K562 (cell line): Measurements from ENCODE around the gene ANTXRL. TPM values are rescaled to one million over a fixed set of nuclear protein-coding genes. Genes with fewer than 3 reads are reported as not detected.

Experiments
- BRCA1 ChIP-seq, 2 experiments: fragments of 450-650 bp in 1 of 2; sonication (generic) in 1 of 2; formaldehyde crosslinking in 1 of 2; IDR thresholded peaks; 2 replicates each; pipeline versions ENCODE4 v1.5.0 to v1.6.1; 2017 to 2020; ENCODE audit warnings: mild to moderate bottlenecking in 1 of 2, missing genetic modification reagents in 1 of 2
- HDGF ChIP-seq: fragments of 450-650 bp; IDR thresholded peaks from 2 replicates; pipeline ENCODE4 v1.6.1; 2016
- HMG20B ChIP-seq: fragments of 250-450 bp; sonication (Bioruptor Pico); IDR thresholded peaks from 2 replicates; pipeline ENCODE4 v1.5.0; 2021; ENCODE audit warnings: mild to moderate bottlenecking
- KDM2B ChIP-seq: fragments of 250-450 bp; sonication (Bioruptor Pico); IDR thresholded peaks from 2 replicates; pipeline ENCODE4 v1.8.0; 2021; ENCODE audit warnings: mild to moderate bottlenecking, moderate library complexity
- TOE1 ChIP-seq, 2 experiments: fragments of 450-650 bp in 1 of 2; sonication (generic) in 1 of 2; formaldehyde crosslinking in 1 of 2; IDR thresholded peaks; 2 replicates each; pipeline versions ENCODE4 v1.7.1 to v1.8.0; 2016 to 2022; ENCODE audit warnings: borderline replicate concordance in 2 of 2, mild to moderate bottlenecking in 2 of 2, antibody characterized with exemption in 1 of 2, inconsistent platforms in 1 of 2, low read depth in 1 of 2, missing genetic modification reagents in 1 of 2, moderate library complexity in 1 of 2
- ZBTB17 ChIP-seq: fragments of 450-650 bp; formaldehyde crosslinking; IDR thresholded peaks from 2 replicates; pipeline ENCODE4 v1.4.0; 2020; ENCODE audit warnings: mild to moderate bottlenecking
- ZNF224 ChIP-seq: sonication (generic); formaldehyde crosslinking; IDR thresholded peaks from 2 replicates; pipeline ENCODE4 v1.8.0; 2022; ENCODE audit warnings: mild to moderate bottlenecking, missing genetic modification reagents
- polyA plus RNA-seq, 8 experiments: library from polyadenylated mRNA; depleted of rRNA in 4 of 8; stranded (reverse) in 5 of 8; unstranded in 3 of 8; fragments of >200 nt; fragmentation: Nextera tagmentation in 2 of 8; fragmentation: Illumina TruSeq in 1 of 8; extraction: Ambion mirVana in 2 of 8; extraction: Trizol in 1 of 8; gene quantifications; 2 replicates each; pipeline versions ENCODE4 v1.2.1 to v1.2.3, GENCODE V29; 2011 to 2014; ENCODE audit warnings: inconsistent platforms in 1 of 8, missing spikeins in 1 of 8
- total RNA-seq, 7 experiments: library from RNA; depleted of rRNA in 6 of 7; stranded (reverse); fragments of >200 nt in 6 of 7; fragmentation: Illumina TruSeq in 2 of 7; extraction: Trizol in 2 of 7; gene quantifications; 2 replicates each; pipeline versions ENCODE4 v1.2.1 to v1.2.3, GENCODE V29; 2011 to 2021; ENCODE audit warnings: low replicate concordance in 1 of 7
- TF ChIP-seq, protein P1 (sequence below), 2 experiments: fragments of 450-650 bp in 1 of 2; sonication (generic) in 1 of 2; formaldehyde crosslinking in 1 of 2; IDR thresholded peaks; 2 replicates each; pipeline versions ENCODE4 v1.7.1 to v1.9.0; 2016 to 2022; ENCODE audit warnings: inconsistent platforms in 1 of 2, mild to moderate bottlenecking in 1 of 2, missing genetic modification reagents in 1 of 2
- TF ChIP-seq, protein P2 (sequence below), 2 experiments: fragments of 200-800 bp in 1 of 2; sonication (Bioruptor generic) in 1 of 2; sonication (generic) in 1 of 2; formaldehyde crosslinking in 1 of 2; IDR thresholded peaks in 1 of 2; conservative IDR thresholded peaks in 1 of 2; 2 replicates each; pipeline versions ENCODE4 v1.5.0 to v1.6.1; 2016 to 2020; ENCODE audit warnings: missing compliant biosample characterization in 1 of 2, missing genetic modification characterization in 1 of 2, missing genetic modification reagents in 1 of 2
- TF ChIP-seq, protein P3 (sequence below): IDR thresholded peaks from 2 replicates; pipeline ENCODE4 v1.6.1; 2016; ENCODE audit warnings: missing genetic modification characterization, missing compliant biosample characterization
- TF ChIP-seq, protein P4 (sequence below): sonication (generic); formaldehyde crosslinking; IDR thresholded peaks from 2 replicates; pipeline ENCODE4 v1.8.0; 2022; ENCODE audit warnings: mild to moderate bottlenecking, missing genetic modification reagents

ANTXRL gene
- total and polyA plus RNA-seq, 9 of the 15 experiments (the other 6 are each of a cell fraction or from before 2014, with no cell fraction given): not detected

DNA sequence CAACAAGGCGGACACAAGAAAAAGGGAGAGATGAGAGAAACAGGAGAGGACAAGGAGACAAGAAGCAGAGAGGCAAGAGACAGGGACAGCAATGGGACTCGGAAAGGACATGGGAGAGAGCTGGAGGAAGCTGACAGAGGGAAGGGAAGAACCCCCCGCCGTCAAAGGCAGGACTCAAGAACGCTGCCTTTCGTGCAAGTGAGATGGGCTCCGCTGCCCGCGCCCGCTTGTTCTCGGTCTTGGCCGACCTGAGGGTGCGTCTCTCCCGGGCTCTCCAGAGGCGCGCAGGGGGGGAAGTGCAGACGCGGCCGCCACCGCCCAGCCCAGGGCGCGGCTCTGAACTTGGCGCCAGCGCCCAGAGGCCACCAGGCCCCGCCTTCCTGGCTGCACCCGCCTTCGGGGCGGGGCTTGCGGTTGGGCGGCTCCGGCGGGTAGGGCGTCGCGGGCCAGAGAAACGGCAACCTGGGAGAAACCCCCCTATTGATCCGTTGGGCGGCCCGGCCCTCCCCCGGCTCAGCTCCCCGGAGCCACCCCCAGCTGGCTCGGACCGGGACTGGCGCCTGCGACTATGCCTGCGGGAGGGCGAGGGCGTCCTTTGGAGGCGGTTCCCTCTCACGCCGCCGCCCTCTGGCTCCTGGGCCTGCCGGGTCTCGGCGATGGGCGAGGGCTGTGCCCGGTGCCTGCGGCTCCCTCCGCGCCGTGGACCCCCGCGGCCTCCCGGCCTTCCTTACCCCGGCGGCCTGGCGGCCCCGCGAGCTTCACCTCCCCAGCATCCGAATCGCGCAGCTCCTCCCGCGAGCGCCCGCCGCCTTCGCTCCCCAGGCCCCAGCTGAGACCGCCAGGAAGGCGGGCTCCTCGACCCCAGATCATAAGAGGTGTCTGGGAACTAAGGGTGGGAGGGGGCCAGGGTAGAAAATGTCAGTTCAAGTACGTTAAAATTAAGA is 2.2 kb upstream of the ANTXRL start (continued):
- TF ChIP-seq, protein P1, sequence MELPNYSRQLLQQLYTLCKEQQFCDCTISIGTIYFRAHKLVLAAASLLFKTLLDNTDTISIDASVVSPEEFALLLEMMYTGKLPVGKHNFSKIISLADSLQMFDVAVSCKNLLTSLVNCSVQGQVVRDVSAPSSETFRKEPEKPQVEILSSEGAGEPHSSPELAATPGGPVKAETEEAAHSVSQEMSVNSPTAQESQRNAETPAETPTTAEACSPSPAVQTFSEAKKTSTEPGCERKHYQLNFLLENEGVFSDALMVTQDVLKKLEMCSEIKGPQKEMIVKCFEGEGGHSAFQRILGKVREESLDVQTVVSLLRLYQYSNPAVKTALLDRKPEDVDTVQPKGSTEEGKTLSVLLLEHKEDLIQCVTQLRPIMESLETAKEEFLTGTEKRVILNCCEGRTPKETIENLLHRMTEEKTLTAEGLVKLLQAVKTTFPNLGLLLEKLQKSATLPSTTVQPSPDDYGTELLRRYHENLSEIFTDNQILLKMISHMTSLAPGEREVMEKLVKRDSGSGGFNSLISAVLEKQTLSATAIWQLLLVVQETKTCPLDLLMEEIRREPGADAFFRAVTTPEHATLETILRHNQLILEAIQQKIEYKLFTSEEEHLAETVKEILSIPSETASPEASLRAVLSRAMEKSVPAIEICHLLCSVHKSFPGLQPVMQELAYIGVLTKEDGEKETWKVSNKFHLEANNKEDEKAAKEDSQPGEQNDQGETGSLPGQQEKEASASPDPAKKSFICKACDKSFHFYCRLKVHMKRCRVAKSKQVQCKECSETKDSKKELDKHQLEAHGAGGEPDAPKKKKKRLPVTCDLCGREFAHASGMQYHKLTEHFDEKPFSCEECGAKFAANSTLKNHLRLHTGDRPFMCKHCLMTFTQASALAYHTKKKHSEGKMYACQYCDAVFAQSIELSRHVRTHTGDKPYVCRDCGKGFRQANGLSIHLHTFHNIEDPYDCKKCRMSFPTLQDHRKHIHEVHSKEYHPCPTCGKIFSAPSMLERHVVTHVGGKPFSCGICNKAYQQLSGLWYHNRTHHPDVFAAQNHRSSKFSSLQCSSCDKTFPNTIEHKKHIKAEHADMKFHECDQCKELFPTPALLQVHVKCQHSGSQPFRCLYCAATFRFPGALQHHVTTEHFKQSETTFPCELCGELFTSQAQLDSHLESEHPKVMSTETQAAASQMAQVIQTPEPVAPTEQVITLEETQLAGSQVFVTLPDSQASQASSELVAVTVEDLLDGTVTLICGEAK (IDR thresholded peaks at IDR 0.05): 0 out of 2 replicates have a peak, but pooled peaks have one; percentile 40
- TF ChIP-seq, protein P1 (CRISPR knock-in tag; IDR thresholded peaks at IDR 0.05): no peak
- TF ChIP-seq ZBTB17 (CRISPR knock-in tag) (peak; percentile 67), ZNF224 (CRISPR knock-in tag) (no peak), BRCA1 (IDR thresholded peaks at IDR 0.05) (no peak), BRCA1 (CRISPR knock-in tag; IDR thresholded peaks at IDR 0.05) (no peak), HMG20B (CRISPR knock-in tag) (no peak), HDGF (no peak), KDM2B (CRISPR knock-in tag) (peak; percentile 17; the same call in 1 of the 2 replicates), TOE1 (IDR thresholded peaks at IDR 0.05; ENCODE audit: borderline replicate concordance) (0 out of 2 replicates have a peak, but pooled peaks have one; percentile 33), TOE1 (CRISPR knock-in tag; IDR thresholded peaks at IDR 0.05; ENCODE audit: borderline replicate concordance, low read depth) (no peak)
- TF ChIP-seq, protein P2, sequence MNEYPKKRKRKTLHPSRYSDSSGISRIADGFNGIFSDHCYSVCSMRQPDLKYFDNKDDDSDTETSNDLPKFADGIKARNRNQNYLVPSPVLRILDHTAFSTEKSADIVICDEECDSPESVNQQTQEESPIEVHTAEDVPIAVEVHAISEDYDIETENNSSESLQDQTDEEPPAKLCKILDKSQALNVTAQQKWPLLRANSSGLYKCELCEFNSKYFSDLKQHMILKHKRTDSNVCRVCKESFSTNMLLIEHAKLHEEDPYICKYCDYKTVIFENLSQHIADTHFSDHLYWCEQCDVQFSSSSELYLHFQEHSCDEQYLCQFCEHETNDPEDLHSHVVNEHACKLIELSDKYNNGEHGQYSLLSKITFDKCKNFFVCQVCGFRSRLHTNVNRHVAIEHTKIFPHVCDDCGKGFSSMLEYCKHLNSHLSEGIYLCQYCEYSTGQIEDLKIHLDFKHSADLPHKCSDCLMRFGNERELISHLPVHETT (CRISPR knock-in tag; conservative IDR thresholded peaks at IDR 0.05 in 1 of 2, IDR thresholded peaks at IDR 0.05 in 1 of 2): peak in 1 of 2 experiments; percentile 82; a peak in 1 of 4 replicates
- TF ChIP-seq, protein P3, sequence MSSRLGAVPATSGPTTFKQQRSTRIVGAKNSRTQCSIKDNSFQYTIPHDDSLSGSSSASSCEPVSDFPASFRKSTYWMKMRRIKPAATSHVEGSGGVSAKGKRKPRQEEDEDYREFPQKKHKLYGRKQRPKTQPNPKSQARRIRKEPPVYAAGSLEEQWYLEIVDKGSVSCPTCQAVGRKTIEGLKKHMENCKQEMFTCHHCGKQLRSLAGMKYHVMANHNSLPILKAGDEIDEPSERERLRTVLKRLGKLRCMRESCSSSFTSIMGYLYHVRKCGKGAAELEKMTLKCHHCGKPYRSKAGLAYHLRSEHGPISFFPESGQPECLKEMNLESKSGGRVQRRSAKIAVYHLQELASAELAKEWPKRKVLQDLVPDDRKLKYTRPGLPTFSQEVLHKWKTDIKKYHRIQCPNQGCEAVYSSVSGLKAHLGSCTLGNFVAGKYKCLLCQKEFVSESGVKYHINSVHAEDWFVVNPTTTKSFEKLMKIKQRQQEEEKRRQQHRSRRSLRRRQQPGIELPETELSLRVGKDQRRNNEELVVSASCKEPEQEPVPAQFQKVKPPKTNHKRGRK (tag): peak; percentile 91
- TF ChIP-seq, protein P4, sequence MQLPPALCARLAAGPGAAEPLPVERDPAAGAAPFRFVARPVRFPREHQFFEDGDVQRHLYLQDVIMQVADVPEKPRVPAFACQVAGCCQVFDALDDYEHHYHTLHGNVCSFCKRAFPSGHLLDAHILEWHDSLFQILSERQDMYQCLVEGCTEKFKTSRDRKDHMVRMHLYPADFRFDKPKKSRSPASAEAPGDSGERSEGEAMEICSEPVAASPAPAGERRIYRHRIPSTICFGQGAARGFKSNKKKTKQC (CRISPR knock-in tag): peak; percentile 19; the same call in 1 of the 2 replicates
